HepG2 (cell line): ENCODE results near the gene KCNJ6.

Source experiments
- BRF2 ChIP-seq: sonication (generic); formaldehyde crosslinking; IDR thresholded peaks from 2 replicates; pipeline ENCODE4 v1.8.1; 2022; ENCODE audit warnings: mild to moderate bottlenecking, missing genetic modification reagents
- HOXA7 ChIP-seq: sonication (generic); formaldehyde crosslinking; IDR thresholded peaks from 2 replicates; pipeline ENCODE4 v1.8.1; 2022; ENCODE audit warnings: mild to moderate bottlenecking, missing genetic modification reagents, moderate library complexity
- IKZF5 ChIP-seq: IDR thresholded peaks from 2 replicates; pipeline ENCODE4 v1.6.1; 2018; ENCODE audit warnings: missing genetic modification reagents, mild to moderate bottlenecking, missing compliant biosample characterization
- NFE2L2 ChIP-seq: fragments of 150-350 bp; IDR thresholded peaks from 2 replicates; pipeline ENCODE4 v1.6.1; 2014; ENCODE audit warnings: low read length
- REST ChIP-seq, 2 experiments: IDR thresholded peaks; 2 replicates each; pipeline ENCODE4 v1.6.1; 2011 to 2012; ENCODE audit warnings: low read length in 2 of 2, borderline replicate concordance in 1 of 2, low read depth in 1 of 2, mild to moderate bottlenecking in 1 of 2, moderate library complexity in 1 of 2
- RFX5 ChIP-seq: IDR thresholded peaks from 2 replicates; pipeline ENCODE4 v1.6.1; 2011; ENCODE audit warnings: low read depth, low read length, improper control_type of control experiment
- SNAPC5 ChIP-seq: sonication (generic); formaldehyde crosslinking; IDR thresholded peaks from 2 replicates; pipeline ENCODE4 v1.8.1; 2023; ENCODE audit warnings: mild to moderate bottlenecking, missing genetic modification reagents, borderline replicate concordance
- ZMAT3 ChIP-seq: sonication (generic); formaldehyde crosslinking; conservative IDR thresholded peaks from 2 replicates; pipeline ENCODE4 v1.7.0; 2021; ENCODE audit warnings: missing genetic modification reagents

- TF ChIP-seq HOXA7 (CRISPR knock-in tag): no peak
- TF ChIP-seq ZMAT3 (CRISPR knock-in tag): no peak
- no peak for TF ChIP-seq RFX5
- TF ChIP-seq REST (IDR thresholded peaks at IDR 0.05; ENCODE audit: borderline replicate concordance in 1 of 2, low read depth in 1 of 2, low read length in 2 of 2): no peak
- TF ChIP-seq BRF2: no peak
- TF ChIP-seq SNAPC5: no peak
- TF ChIP-seq NFE2L2: no peak
- no peak for TF ChIP-seq IKZF5 (CRISPR knock-in tag)
These were observed 341.5 kb downstream of the KCNJ6 start for GRCh38 chr21:37574751-37575150.
